Endothelial cell of umbilical vein (primary cell): ENCODE data around the gene TMCC3.

Experiments
- FOS ChIP-seq: IDR thresholded peaks from 2 replicates; pipeline ENCODE4 v1.6.1; 2011; ENCODE audit warnings: mild to moderate bottlenecking, low read length, moderate library complexity, borderline replicate concordance; ENCODE audit not compliant: insufficient read depth
- POLR2A ChIP-seq: IDR thresholded peaks from 2 replicates; pipeline ENCODE4 v1.6.1; 2012; ENCODE audit warnings: low read depth, mild to moderate bottlenecking, control low read depth, low read length
- TF ChIP-seq, protein P1 (sequence below), 2 donors: IDR thresholded peaks; 1 replicate in 1 of 2; 2 replicates in 1 of 2; pipeline ENCODE4 v1.5.1; 2011; ENCODE audit warnings: low read length in 2 of 2, mild to moderate bottlenecking in 2 of 2, moderate library complexity in 2 of 2, control low read depth in 1 of 2, inconsistent platforms in 1 of 2, low read depth in 1 of 2; ENCODE audit not compliant: insufficient read depth in 1 of 2; ENCODE audit errors: extremely low read depth in 1 of 2
- TF ChIP-seq, protein P2 (sequence below): IDR thresholded peaks from 2 replicates; pipeline ENCODE4 v1.6.1; 2011; ENCODE audit not compliant: insufficient read depth, insufficient read length

DNA sequence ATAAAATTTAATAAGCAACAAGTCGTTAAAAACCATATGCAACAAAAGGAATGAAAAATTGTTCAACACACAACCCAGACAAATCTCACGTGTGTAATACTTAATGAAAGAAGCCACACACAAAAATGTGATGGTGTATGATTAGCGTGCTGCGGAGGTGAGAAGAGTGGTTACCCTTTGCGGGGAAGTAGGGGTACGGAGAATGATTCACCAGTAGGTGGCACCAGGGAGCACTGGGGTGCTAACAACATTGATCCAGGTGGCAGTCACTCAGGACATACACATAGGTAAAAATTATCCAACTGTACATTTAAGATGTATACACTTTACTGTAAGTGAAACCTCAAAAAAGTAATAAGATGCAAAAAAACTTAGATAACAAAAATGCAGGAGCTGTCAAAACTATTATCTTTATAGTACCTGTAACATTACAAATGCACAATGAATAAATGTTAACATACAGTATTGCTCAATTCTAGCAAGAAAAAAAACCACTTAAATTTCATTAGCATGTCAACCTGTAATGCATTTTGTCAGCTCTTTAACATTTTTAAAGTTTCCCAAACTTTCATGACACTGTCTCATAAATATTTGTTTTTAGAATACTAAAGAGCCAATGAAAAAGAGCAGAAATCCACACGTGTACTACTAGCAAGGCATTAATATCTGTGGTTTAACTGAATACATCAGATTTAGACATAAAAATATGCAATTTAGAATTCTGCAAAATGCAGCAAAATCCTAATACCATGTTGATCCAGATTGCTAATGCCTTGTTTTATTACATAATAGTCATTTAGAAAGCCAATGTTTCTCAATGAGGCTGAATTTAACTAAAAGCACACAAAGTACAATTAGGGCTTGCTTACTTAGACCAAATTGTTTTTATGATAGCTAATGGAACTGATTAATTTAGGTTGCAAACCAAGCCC, 46.7 kb downstream of the TMCC3 start:
- TF ChIP-seq POLR2A: no peak
- TF ChIP-seq, protein P1, sequence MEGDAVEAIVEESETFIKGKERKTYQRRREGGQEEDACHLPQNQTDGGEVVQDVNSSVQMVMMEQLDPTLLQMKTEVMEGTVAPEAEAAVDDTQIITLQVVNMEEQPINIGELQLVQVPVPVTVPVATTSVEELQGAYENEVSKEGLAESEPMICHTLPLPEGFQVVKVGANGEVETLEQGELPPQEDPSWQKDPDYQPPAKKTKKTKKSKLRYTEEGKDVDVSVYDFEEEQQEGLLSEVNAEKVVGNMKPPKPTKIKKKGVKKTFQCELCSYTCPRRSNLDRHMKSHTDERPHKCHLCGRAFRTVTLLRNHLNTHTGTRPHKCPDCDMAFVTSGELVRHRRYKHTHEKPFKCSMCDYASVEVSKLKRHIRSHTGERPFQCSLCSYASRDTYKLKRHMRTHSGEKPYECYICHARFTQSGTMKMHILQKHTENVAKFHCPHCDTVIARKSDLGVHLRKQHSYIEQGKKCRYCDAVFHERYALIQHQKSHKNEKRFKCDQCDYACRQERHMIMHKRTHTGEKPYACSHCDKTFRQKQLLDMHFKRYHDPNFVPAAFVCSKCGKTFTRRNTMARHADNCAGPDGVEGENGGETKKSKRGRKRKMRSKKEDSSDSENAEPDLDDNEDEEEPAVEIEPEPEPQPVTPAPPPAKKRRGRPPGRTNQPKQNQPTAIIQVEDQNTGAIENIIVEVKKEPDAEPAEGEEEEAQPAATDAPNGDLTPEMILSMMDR (IDR thresholded peaks at IDR 0.05; ENCODE audit: extremely low read depth in 1 of 2, insufficient read depth in 1 of 2, low read depth in 1 of 2, low read length in 2 of 2): peak; percentile 44 to 51
- TF ChIP-seq FOS: no peak
- TF ChIP-seq, protein P2, sequence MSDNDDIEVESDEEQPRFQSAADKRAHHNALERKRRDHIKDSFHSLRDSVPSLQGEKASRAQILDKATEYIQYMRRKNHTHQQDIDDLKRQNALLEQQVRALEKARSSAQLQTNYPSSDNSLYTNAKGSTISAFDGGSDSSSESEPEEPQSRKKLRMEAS: no peak
